ENCODE measurements around the gene ZNF718. TPM values are rescaled to one million over a fixed set of nuclear protein-coding genes. Genes with fewer than 3 reads are reported as not detected.
"Not testable (repeated sequence)": the region's sequence is repeated elsewhere in the genome, so short reads cannot be mapped to it uniquely, and the experiment has no call there.

Gene ZNF718
- total RNA-seq, 2 experiments from 2014 or later, result 7.4 to 7.5 TPM

GRCh38 chr4:147233-147632, 22.9 kb downstream of the ZNF718 start:
- ATAC-seq (no peak), DNase-seq (no peak)
- Mint-ChIP-seq H3K27ac (no peak overlapping the region), H3K36me3 (ENCODE audit: low read depth) (peaks cover 75% of the 10 kb centered on the region), H3K9me3 (peaks cover 43% of the 10 kb centered on the region), H3K4me1 (ENCODE audit: low read depth) (no peaks in the 10 kb centered on the region), H3K4me3 (no peak overlapping the region), H3K27me3 (no peaks in the 10 kb centered on the region)
- ChIA-PET POLR2A (no interaction called here), CTCF (no interaction called here)
- intact Hi-C loops (cut with micrococcal nuclease), result no loop called here
- TF ChIP-seq CTCF (IDR thresholded peaks at IDR 0.05), result no peak

- TF ChIP-seq CTCF (IDR thresholded peaks at IDR 0.05), result no peak
- Mint-ChIP-seq H3K27me3 (no peaks in the 10 kb centered on the region), H3K4me3 (no peak overlapping the region), H3K36me3 (ENCODE audit: low read depth) (peaks cover 59% of the 10 kb centered on the region), H3K27ac (no peak overlapping the region), H3K9me3 (peaks cover 49% of the 10 kb centered on the region), H3K4me1 (ENCODE audit: low read depth) (no peaks in the 10 kb centered on the region)
- CTCF ChIA-PET, result no interaction called here
- intact Hi-C loops (cut with micrococcal nuclease), result no loop called here
- ATAC-seq (no peak), DNase-seq (no peak)
- POLR2A ChIA-PET, result no interaction called here
Observed at GRCh38 chr4:161496-162284, 37.4 kb downstream of the ZNF718 start.

- H3K4me1 Mint-ChIP-seq (ENCODE audit: low read depth); H3K4me3 Mint-ChIP-seq; ATAC-seq; DNase-seq; H3K27ac Mint-ChIP-seq; H3K27me3 Mint-ChIP-seq; CTCF ChIA-PET; intact Hi-C loops (cut with micrococcal nuclease); POLR2A ChIA-PET: not testable (repeated sequence)
- H3K36me3 Mint-ChIP-seq (ENCODE audit: low read depth), result peaks cover 66% of the 10 kb centered on the region
- H3K9me3 Mint-ChIP-seq, result peaks cover 49% of the 10 kb centered on the region
Observed at GRCh38 chr4:169640-170039, 45.3 kb downstream of the ZNF718 start.

- intact Hi-C loops (cut with micrococcal nuclease); CTCF ChIA-PET; H3K27ac Mint-ChIP-seq; ATAC-seq; H3K4me1 Mint-ChIP-seq (ENCODE audit: low read depth); DNase-seq; H3K27me3 Mint-ChIP-seq; H3K4me3 Mint-ChIP-seq; POLR2A ChIA-PET: not testable (repeated sequence)
- Mint-ChIP-seq H3K36me3 (ENCODE audit: low read depth) (peaks cover 64% of the 10 kb centered on the region), H3K9me3 (peaks cover 48% of the 10 kb centered on the region)
Observed at GRCh38 chr4:171318-171717, 47.0 kb downstream of the ZNF718 start.

GRCh38 chr4:173666-174314, 49.5 kb downstream of the ZNF718 start:
- Mint-ChIP-seq H3K4me1 (ENCODE audit: low read depth) (no peaks in the 10 kb centered on the region), H3K36me3 (ENCODE audit: low read depth) (peaks cover 55% of the 10 kb centered on the region), H3K27ac (no peak overlapping the region), H3K4me3 (no peak overlapping the region), H3K9me3 (peaks cover 56% of the 10 kb centered on the region), H3K27me3 (no peaks in the 10 kb centered on the region)
- no peak for ATAC-seq
- ChIA-PET POLR2A (no interaction called here), CTCF (no interaction called here)
- no peak for DNase-seq
- TF ChIP-seq CTCF (IDR thresholded peaks at IDR 0.05), result no peak
- intact Hi-C loops (cut with micrococcal nuclease), result no loop called here

- H3K9me3 Mint-ChIP-seq, result peaks cover 54% of the 10 kb centered on the region
- no peaks in the 10 kb centered on the region for H3K4me1 Mint-ChIP-seq (ENCODE audit: low read depth)
Observed at GRCh38 chr4:175986-176385, 51.7 kb downstream of the ZNF718 start.

More at GRCh38 chr4:175986-176385, 51.7 kb downstream of the ZNF718 start:
- CTCF ChIA-PET, result no interaction called here
- no peak overlapping the region for H3K27ac Mint-ChIP-seq
- H3K36me3 Mint-ChIP-seq (ENCODE audit: low read depth), result peaks cover 52% of the 10 kb centered on the region
- DNase-seq (no peak), ATAC-seq (no peak)
- POLR2A ChIA-PET, result no interaction called here
- TF ChIP-seq CTCF (IDR thresholded peaks at IDR 0.05), result no peak
- no peaks in the 10 kb centered on the region for H3K27me3 Mint-ChIP-seq
- intact Hi-C loops (cut with micrococcal nuclease), result no loop called here
- H3K4me3 Mint-ChIP-seq, result no peak overlapping the region
